Measurements from ENCODE around the gene SDK1.
"Not testable (repeated sequence)": the region's sequence is repeated elsewhere in the genome, so short reads cannot be mapped to it uniquely, and the experiment has no call there.

SDK1 gene

DNA sequence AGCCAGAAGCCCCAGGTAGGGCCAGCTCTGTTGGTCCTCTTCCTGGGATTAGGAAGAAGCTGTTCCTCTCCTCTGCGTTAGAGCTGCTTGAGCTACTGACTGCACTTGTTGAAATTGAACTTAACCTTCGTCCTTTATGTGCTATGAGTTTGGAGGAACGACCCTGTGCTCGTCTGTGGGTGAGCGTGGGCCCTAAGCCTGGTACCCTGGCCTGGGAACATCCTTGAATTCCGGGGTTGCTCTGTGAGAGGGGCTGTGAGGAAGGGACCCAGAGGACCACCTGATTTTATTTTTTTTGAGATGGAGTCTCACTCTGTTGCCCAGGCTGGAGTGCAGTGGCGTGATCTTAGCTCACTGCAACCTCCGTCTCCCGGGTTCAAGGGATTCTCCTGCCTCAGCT lies 933.8 kb downstream of the SDK1 start:
- no peak for DNase-seq (ENCODE audit: low read depth in 2 of 2, low spot score in 1 of 2)

- no peak for DNase-seq (ENCODE audit: low read depth in 2 of 2, low spot score in 1 of 2)
These were observed 934.5 kb downstream of the SDK1 start for GRCh38 chr7:4235596-4235995.

- no peak for DNase-seq (ENCODE audit: low read depth in 2 of 2, low spot score in 1 of 2)
These were observed 935.3 kb downstream of the SDK1 start for GRCh38 chr7:4236389-4236788.

GRCh38 chr7:4236873-4237272 lies 935.8 kb downstream of the SDK1 start:
- not testable (repeated sequence) for DNase-seq (ENCODE audit: low read depth in 2 of 2, low spot score in 1 of 2)

DNA sequence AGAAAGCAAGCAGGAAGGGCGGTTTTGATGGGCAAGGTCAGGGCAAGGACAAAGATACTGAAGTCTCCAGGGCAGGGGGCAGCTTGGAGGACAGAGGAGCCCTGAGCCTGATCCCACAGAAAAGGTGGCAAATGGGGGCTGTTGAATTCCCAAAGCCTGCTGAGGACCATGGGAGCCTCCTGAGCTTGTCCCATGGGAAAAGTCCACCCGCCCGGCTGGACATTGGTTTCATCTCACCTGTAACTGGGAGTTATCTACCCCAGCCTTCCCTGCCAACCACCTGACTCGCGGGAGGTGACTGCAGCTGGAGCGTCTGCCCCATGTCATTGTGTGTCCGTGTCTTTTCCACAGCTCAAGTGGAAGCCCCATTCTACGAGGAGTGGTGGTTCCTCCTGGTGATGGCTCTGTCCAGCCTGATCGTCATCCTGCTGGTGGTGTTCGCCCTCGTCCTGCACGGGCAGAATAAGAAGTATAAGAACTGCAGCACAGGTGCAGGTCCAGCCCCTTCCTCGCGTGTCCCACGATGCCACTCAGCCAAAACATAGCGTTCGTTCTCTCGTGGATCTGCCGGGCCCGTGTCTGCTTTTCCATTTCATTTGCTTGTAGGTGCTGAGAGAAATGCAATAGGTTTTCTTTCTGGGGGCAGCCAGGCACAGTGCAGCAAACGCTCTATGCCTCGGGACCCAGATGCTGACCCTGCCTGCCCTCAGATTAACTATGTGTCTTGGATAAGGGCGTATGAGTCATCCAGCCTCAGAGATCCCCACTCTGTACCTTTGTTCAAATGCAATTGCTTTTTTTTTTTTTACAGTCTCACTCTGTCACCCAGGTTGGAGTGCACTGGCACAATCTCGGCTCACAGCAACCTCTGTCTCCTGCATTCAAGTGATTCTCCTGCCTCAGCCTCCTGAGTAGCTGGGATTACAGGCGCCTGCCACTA lies 936.5 kb downstream of the SDK1 start:
- no peak for DNase-seq (ENCODE audit: low read depth in 2 of 2, low spot score in 1 of 2)

GRCh38 chr7:4238861-4239260 lies 937.8 kb downstream of the SDK1 start:
- no peak for DNase-seq (ENCODE audit: low read depth in 2 of 2, low spot score in 1 of 2)

DNA sequence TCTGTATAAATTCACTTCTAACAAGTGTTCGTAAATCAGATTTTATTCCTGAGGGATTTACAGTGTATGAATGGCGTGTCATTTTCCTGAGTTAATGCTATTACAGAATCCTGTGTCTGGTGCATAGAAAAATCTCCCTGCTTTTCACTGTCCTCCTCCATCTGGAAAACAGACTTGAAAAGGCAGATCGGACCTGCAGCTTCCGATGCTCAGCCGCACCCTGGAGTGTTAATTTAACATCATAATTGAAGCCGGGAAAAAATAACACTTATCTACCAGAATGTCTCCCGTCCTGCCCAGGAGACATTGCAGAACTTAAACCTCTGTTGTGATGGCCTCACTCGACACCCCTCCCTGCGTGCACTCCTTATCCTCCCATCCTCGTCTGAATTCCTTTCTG lies 939.0 kb downstream of the SDK1 start:
- DNase-seq (ENCODE audit: low read depth in 2 of 2, low spot score in 1 of 2) = no peak

DNA sequence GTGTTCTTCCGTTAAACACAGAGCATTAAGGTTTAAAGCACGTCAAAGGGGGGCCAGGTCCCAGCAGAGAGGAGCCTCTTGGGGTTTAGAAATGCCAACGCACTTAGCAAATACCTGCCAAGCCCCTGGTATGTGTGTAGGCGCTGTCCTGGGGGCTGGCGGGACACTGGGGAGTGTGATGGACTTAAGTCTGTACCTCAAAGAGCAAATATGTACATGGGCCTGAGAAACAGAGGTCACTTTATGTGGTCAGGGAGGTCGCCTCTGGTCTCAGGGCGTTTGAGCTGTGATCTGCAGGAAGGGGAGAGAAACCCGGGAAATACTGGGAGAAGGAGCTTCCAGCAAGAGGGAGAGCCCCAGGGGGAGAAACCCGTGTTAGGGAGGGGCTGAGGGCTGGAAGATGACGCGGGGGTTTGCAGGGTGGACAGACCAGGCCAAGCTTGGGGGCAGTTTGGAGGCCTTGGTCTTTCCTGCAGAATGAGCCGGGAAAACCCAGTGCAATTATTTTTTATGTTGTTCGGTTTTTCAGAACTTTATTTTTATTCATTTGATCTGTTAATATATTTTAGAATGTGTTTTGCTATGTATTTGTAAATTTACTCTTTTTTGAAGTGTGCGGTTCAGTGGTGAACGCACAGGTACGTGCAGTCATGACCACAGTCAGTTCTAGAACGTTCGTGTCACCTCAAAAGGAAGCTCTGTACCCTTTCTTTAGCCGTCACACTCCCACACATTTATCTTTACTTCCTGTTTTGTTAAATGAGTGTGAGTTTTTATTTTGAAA lies 939.7 kb downstream of the SDK1 start:
- no peak for DNase-seq (ENCODE audit: low read depth in 2 of 2, low spot score in 1 of 2)

GRCh38 chr7:4241304-4241612 lies 940.2 kb downstream of the SDK1 start:
- DNase-seq (ENCODE audit: low read depth in 2 of 2, low spot score in 1 of 2) = no peak

- DNase-seq (ENCODE audit: low read depth in 2 of 2, low spot score in 1 of 2) = no peak
These were observed 940.7 kb downstream of the SDK1 start for GRCh38 chr7:4241791-4242190.

DNA sequence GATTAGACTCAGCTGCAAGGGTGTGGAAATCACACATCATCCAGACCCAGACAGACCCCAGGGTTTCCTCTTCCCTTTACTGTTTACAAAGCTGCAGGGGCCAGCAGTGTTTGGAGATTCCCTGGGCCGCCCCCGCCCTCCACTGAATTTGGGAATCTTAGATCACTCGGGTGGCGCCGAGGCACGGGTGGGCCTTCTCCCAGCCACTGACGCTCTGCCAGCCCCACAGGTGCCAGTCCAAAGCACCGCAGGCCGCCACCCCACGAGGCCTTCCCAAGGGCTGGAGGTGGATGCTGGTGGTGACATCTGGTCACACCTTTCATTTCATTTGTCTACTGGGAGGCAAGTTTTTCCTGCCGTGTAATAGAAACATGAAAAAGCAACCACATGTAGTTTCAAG lies 941.7 kb downstream of the SDK1 start:
- no peak for DNase-seq (ENCODE audit: low read depth in 2 of 2, low spot score in 1 of 2)

- DNase-seq (ENCODE audit: low read depth in 2 of 2, low spot score in 1 of 2) = no peak
These were observed 943.0 kb downstream of the SDK1 start for GRCh38 chr7:4244041-4244440.

- no peak for DNase-seq (ENCODE audit: low read depth in 2 of 2, low spot score in 1 of 2)
These were observed 943.6 kb downstream of the SDK1 start for GRCh38 chr7:4244635-4245034.

GRCh38 chr7:4245135-4245865 lies 944.2 kb downstream of the SDK1 start:
- DNase-seq (ENCODE audit: low read depth in 2 of 2, low spot score in 1 of 2) = no peak

- no peak for DNase-seq (ENCODE audit: low read depth in 2 of 2, low spot score in 1 of 2)
These were observed 944.9 kb downstream of the SDK1 start for GRCh38 chr7:4245866-4246470.

DNA sequence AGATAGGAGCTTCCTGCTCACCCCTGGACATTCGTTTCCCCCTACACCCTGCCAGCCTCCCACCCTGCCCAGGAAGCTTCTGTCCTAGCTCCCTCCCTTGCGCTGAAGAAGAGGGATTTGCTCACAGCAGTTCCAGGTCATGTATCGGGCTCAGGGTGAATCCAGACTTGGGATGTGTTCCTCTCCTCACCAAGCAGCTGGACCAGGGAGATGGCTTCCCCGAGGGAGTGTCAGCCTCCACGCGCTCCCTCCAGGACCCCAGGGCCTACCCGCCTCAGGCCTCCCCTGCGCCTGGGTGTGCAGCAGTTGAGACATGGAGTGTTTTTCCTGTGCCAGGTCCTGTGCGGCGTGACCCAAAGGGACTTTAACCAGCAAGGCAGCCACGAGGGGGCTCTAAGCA lies 945.5 kb downstream of the SDK1 start:
- no peak for DNase-seq (ENCODE audit: low read depth in 2 of 2, low spot score in 1 of 2)

- DNase-seq (ENCODE audit: low read depth in 2 of 2, low spot score in 1 of 2) = no peak
These were observed 946.2 kb downstream of the SDK1 start for GRCh38 chr7:4247106-4247876.

GRCh38 chr7:4248295-4248694 lies 947.2 kb downstream of the SDK1 start:
- no peak for DNase-seq (ENCODE audit: low read depth in 2 of 2, low spot score in 1 of 2)

GRCh38 chr7:4249241-4249640 lies 948.2 kb downstream of the SDK1 start:
- DNase-seq (ENCODE audit: low read depth in 2 of 2, low spot score in 1 of 2) = no peak

DNA sequence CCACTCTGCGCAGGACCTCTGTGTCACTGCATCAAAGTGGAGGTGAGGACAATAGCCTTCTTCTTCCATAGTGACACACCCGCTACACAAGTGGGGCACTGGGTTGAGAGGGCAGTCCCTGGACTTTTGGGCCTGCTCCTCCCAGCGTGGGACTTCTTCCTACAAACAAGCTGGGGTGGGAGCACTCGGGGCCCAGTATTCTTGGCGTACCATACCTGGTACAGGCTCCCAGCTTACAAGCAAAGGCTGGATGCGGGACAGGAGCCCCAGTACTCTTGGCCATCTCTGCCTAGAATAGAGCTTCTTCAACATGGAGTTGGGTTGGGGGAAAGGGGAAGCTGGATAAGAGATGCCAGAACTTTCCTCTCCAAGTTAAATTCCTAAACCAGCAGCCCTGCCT lies 954.3 kb downstream of the SDK1 start:
- DNase-seq (ENCODE audit: low read depth in 2 of 2, low spot score in 1 of 2) = no peak

DNA sequence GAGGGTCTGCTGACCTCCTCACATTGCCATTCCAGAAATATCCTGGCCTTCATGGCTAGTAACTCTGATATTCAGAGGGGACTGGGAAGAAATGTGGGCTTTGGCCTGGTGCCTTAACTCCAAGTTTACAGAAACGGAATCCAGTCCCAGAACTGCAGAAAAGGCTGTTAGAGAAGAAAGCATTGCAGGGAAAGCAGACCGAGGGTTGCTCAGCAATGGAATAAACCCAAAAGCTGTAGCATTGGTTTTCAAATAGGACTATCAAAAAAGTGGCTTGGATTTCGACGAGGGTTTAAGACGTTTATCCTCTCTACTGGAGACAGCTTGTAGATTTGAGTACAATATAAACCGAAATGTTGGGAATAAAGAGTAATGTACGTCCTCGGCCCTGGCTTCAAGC lies 955.2 kb downstream of the SDK1 start:
- no peak for DNase-seq (ENCODE audit: low read depth in 2 of 2, low spot score in 1 of 2)

Measured in stimulated activated CD8-positive, alpha-beta memory T cell treated with anti-CD3 and anti-CD28 coated beads, Interleukin-4, amount 100 ng/mL, for 4 hours (primary cell).